ENCODE results near the gene MAP3K14. TPM values are rescaled to one million over a fixed set of nuclear protein-coding genes. Genes with fewer than 3 reads are reported as not detected.
"Not testable (repeated sequence)": the region's sequence is repeated elsewhere in the genome, so short reads cannot be mapped to it uniquely, and the experiment has no call there.

MAP3K14 gene
- total RNA-seq, 1 donor from 2014 or later: 16.6 TPM

GRCh38 chr17:45307290-45308015 is 9.4 kb downstream of the MAP3K14 start:
- peak; percentile 18 for ATAC-seq
- intact Hi-C loops (cut with micrococcal nuclease): no loop called here
- peak; percentile 58 for DNase-seq

DNA sequence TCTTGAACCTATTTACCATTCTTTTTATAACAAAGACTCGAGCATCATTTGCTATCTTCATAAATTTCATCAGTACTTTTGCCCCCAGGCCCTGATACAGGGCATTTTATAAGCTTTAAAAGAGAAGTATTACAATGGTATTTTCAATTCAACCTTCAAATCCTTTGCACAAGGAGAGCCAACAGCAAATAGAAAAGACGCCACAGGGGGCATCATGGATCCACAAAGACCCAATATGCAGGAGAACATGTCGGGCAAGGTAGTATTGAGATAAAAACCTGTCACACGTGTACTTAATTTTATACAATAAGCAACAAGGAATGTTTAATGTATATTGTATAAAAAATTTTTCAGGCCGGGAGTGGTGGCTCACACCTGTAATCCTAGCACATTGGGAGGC is 10.2 kb downstream of the MAP3K14 start:
- DNase-seq (no peak), ATAC-seq (no peak)
- intact Hi-C loops (cut with micrococcal nuclease): no loop called here

DNA sequence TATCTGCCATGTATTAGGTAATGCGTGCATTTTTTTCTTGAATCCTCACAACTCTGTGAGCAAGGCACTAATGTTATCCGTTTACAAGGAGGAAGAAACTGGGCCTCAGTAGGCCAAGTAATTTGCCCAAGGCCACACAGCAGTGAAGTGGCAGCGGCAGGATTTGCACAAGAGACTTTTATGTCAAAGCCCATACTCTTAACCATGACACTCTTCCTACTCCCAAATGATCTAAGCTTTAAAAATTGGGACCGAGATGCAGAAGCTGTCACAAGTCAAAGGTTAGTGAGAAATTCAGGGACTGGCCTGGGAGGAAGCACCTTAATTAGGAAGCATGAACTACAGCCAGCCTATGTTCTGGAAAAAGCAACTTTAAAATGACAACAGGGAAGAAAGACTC is 10.7 kb downstream of the MAP3K14 start:
- intact Hi-C loops (cut with micrococcal nuclease): no loop called here
- ATAC-seq (no peak), DNase-seq (no peak)

- intact Hi-C loops (cut with micrococcal nuclease): no loop called here
- no peak for ATAC-seq
- no peak for DNase-seq
Measured at GRCh38 chr17:45305530-45306087, 11.2 kb downstream of the MAP3K14 start.

GRCh38 chr17:45302649-45303173 is 14.1 kb downstream of the MAP3K14 start:
- ATAC-seq (peak; percentile 57), DNase-seq (peak; percentile 63)
- intact Hi-C loops (cut with micrococcal nuclease): no loop called here

GRCh38 chr17:45302220-45302619 is 14.6 kb downstream of the MAP3K14 start:
- DNase-seq; intact Hi-C loops (cut with micrococcal nuclease): not testable (repeated sequence)
- ATAC-seq: peak; percentile 3

GRCh38 chr17:45301674-45302073 is 15.1 kb downstream of the MAP3K14 start:
- DNase-seq: no peak
- intact Hi-C loops (cut with micrococcal nuclease): no loop called here
- ATAC-seq: no peak

- intact Hi-C loops (cut with micrococcal nuclease): no loop called here
- no peak for ATAC-seq
- no peak for DNase-seq
Measured at GRCh38 chr17:45300060-45300751, 16.6 kb downstream of the MAP3K14 start.

DNA sequence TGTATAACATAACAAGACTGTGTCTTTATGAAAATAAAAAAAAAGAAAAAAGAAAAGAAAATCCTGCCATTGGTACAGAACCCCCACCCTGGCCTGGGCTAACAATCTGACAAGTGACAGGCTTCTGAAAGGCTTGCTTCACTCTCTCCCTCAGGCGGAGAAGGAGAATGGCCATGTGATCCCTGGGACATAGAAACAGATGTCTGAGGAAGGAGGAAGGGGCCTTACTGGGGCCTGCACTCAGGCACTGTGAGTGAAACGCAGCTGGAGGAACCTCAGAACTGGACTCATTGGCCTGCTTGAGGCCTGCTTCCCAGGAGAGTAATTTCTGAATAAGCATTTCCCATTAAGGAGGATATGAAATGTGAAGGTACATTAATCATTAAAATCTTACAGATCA is 17.5 kb downstream of the MAP3K14 start:
- intact Hi-C loops (cut with micrococcal nuclease): no loop called here
- DNase-seq: no peak
- peak; percentile 52 for ATAC-seq

DNA sequence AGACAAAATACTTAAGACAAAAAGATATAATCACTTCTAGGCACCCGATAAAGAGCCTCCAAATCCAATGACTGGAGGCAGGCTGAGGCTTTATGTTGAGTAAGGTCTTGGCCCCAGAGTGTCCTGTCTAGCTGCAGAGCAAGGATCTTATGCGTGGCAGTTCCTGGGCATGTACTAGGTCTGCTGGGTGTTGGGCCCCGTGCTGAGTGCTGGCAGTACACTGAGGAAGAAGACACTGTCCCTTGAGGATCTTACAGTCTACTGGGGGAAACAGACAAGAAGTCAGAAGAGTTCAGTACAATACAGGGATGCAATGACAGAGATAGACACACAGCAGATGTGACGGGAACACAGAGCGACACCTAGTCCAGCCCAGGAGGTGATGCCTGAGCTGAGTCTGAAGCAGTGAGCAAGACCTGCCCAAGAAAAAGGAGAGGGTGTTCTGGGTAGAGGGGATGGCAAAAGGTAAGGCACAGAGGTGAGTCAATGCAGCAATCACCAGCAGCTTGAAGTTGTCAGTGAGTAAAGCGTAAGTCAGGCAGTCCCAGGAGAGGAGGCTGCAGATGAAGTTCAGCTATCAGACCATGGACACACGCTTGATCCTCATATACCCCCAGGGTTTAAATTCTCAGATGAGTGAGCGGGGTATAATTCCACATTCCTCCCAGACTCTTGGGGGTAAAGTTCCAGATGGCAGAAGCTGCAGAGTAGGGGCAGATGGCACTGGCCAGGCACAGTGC is 18.1 kb downstream of the MAP3K14 start:
- intact Hi-C loops (cut with micrococcal nuclease): no loop called here
- DNase-seq (peak; percentile 43), ATAC-seq (no peak)

DNA sequence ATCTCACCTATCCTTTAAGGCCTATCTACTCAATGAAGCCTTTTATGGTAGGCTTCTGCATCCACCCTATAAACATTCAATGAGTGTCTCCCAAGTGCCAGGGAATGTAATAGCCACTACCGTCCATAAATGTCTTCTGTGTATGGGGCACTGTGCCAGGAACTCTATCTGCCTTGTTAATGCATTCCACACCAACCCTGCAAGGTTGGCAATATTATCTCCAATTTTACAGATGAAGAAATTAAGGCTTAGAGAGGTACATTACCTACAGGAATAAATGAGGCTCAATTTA is 20.0 kb downstream of the MAP3K14 start:
- DNase-seq (no peak), ATAC-seq (no peak)
- intact Hi-C loops (cut with micrococcal nuclease): no loop called here

DNA sequence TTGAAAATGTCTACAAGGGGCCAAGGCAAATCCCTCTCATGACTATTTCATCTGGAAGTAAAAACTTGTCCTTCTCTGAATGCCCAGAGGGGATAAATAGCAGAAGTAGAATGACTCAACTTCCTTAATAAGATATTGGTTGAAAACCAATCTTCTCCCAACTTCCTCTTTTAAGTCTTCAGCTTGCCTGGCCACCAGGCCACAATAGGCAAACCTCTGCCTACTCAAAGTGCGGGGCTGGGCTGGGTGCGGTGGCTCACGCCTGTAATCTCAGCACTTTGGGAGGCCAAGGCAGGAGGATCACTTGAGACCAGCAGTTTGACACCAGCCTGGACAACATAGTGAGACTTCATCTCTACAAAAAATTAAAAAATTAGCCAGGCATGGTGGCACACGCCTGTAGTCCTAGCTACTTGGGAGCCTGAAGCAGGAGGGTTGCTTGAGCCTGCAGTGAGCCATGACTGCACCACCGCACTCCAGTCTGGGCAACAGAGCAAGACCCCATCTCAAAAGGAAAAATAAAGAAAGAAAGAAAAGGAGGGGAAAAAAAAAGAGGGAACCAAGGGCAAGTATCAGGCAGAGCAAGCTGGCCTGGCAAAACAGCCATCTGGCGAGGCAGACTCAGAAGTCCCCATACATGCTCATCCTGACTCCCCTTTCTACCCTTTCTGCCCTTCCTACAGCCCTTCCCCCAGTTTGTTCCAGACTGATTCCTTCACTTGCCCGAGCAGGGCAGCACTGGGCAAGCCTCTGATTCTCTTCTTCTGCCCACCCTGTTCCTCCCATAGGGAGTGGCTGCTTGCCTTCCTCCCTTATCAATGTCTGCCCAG is 20.6 kb downstream of the MAP3K14 start:
- ATAC-seq (no peak), DNase-seq (peak; percentile 48)
- intact Hi-C loops (cut with micrococcal nuclease): no loop called here

DNA sequence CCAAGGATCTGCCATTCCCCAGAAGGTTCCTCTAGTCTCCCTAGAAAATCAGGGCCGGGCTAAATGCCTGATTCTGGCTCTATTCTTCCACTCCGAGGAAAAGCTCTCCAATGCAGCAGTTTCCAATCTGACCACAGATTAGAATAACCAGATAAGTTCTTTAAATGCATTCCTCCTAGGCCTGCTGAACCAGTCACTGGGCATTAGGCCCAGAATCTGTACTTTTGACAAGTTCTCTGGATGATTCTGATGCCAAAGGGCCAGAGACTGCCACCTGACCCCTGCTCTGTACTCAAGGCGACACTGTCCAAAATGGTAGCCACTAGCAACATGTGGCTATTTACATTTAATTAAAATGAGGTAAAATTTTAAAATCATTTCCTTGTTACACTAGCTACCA is 22.3 kb downstream of the MAP3K14 start:
- DNase-seq (peak; percentile 39), ATAC-seq (peak; percentile 63)
- intact Hi-C loops (cut with micrococcal nuclease): no loop called here

DNA sequence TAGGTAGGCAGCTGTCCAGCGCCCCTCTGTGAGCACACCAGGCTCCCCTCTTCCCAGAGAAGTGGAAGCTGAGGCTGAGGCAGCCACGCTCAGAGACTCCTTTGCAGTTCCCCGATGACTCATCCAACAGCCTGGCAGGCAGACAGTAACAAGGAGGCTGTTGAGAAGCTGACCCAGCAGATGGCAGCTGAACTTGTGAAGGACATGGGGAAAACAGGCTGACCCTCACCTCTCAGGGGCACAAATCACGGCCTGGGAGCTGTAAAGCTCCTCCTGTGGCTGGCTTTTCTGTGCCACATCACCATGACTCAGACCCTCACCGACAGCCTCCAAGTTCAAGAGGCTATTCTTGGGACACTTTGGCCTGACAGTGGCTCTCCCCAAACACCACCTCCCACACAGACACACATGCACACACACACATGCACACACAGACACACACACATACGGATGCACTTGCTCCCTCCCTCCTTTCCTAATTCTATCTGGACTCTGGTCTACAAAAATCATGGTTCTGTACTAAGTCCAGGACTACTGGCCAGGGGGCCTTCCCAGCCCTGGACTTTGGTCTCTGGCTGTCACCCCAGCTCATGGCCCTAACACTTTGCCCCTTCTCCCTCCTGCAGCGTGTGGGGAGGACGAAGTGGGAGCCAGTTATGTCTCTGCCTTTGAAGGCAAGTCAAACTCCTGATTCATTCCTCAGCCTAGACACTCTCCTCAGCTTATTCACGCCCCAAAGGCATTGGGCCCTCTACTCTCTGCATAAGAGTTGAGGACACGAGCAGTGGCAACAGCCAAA is 23.2 kb downstream of the MAP3K14 start:
- peak; percentile 83 for DNase-seq
- peak; percentile 73 for ATAC-seq
- intact Hi-C loops (cut with micrococcal nuclease): no loop called here

- intact Hi-C loops (cut with micrococcal nuclease): no loop called here
- ATAC-seq (no peak), DNase-seq (no peak)
Measured at GRCh38 chr17:45292696-45293412, 24.0 kb downstream of the MAP3K14 start.

GRCh38 chr17:45291171-45291805 is 25.5 kb downstream of the MAP3K14 start:
- no peak for DNase-seq
- no peak for ATAC-seq
- intact Hi-C loops (cut with micrococcal nuclease): no loop called here

- intact Hi-C loops (cut with micrococcal nuclease): no loop called here
Measured at GRCh38 chr17:45290269-45290765, 26.5 kb downstream of the MAP3K14 start.

More at GRCh38 chr17:45290269-45290765, 26.5 kb downstream of the MAP3K14 start:
- no peak for ATAC-seq
- DNase-seq: no peak
